UCSD-AML1 (cell line): ENCODE measurements around the gene PIAS1.

Experiments used
- DNase-seq: peaks from one replicate; lab custom pipeline; 2025; ENCODE audit not compliant: unreplicated experiment; lab: John Stamatoyannopoulos, UW

Gene PIAS1

GRCh38 chr15:68062214-68062613, 8.1 kb downstream of the PIAS1 start:
- no peak for DNase-seq

- no peak for DNase-seq
Observed at GRCh38 chr15:68062946-68063465, 8.9 kb downstream of the PIAS1 start.

GRCh38 chr15:68063606-68064005, 9.5 kb downstream of the PIAS1 start:
- no peak for DNase-seq

GRCh38 chr15:68073576-68074288, 19.6 kb downstream of the PIAS1 start:
- no peak for DNase-seq

GRCh38 chr15:68075764-68076385, 21.8 kb downstream of the PIAS1 start:
- DNase-seq: no peak

GRCh38 chr15:68078365-68078764, 24.2 kb downstream of the PIAS1 start:
- no peak for DNase-seq

- DNase-seq: no peak
Observed at GRCh38 chr15:68080334-68080733, 26.2 kb downstream of the PIAS1 start.

GRCh38 chr15:68080783-68081182, 26.7 kb downstream of the PIAS1 start:
- no peak for DNase-seq

GRCh38 chr15:68081869-68082505, 27.9 kb downstream of the PIAS1 start:
- no peak for DNase-seq

GRCh38 chr15:68082735-68083134, 28.6 kb downstream of the PIAS1 start:
- DNase-seq: no peak

GRCh38 chr15:68083463-68083862, 29.3 kb downstream of the PIAS1 start:
- DNase-seq: no peak

GRCh38 chr15:68085052-68085451, 30.9 kb downstream of the PIAS1 start:
- no peak for DNase-seq

GRCh38 chr15:68091743-68092142, 37.6 kb downstream of the PIAS1 start:
- DNase-seq: no peak

- DNase-seq: no peak
Observed at GRCh38 chr15:68096099-68096498, 42.0 kb downstream of the PIAS1 start.

- no peak for DNase-seq
Observed at GRCh38 chr15:68097029-68097428, 42.9 kb downstream of the PIAS1 start.

GRCh38 chr15:68098465-68098864, 44.4 kb downstream of the PIAS1 start:
- DNase-seq: no peak

GRCh38 chr15:68100194-68100593, 46.1 kb downstream of the PIAS1 start:
- DNase-seq: no peak

- DNase-seq: no peak
Observed at GRCh38 chr15:68103603-68104002, 49.5 kb downstream of the PIAS1 start.

GRCh38 chr15:68106656-68107055, 52.5 kb downstream of the PIAS1 start:
- no peak for DNase-seq

GRCh38 chr15:68107142-68107541, 53.0 kb downstream of the PIAS1 start:
- no peak for DNase-seq

GRCh38 chr15:68112706-68113105, 58.6 kb downstream of the PIAS1 start:
- DNase-seq: no peak

GRCh38 chr15:68113273-68113672, 59.2 kb downstream of the PIAS1 start:
- no peak for DNase-seq
